ENCODE results near the gene GLI2. TPM values are rescaled to one million over a fixed set of nuclear protein-coding genes. Genes with fewer than 3 reads are reported as not detected.

Gene GLI2
- total RNA-seq, 4 donors from 2014 or later, result 7.1 to 25.3 (median 11.8) TPM

DNA sequence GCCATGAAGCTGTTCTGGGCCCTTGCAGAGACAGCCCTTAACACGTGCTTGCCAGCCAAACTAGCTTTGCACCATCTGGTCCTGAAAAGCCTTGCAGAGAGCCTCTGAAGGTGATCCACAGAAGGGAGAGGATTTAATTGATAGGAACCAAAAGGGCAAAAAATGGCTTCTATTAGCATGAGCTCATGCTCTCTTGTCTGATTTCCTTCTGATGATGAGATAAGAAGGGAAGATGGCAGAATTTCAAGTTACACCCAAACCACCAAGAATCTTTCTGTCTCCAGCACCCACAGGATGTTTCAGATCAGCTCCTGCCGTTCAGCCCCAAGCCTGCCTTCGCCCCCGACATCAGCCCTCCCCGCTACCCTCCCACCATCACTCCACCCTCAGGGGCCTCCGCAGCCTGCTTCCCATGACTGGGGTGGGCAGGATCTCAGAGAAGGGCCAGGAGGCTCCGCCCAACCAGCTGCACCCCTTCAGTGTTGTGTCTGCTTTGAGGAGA, 23.4 kb upstream of the GLI2 start:
- TF ChIP-seq, protein P1, sequence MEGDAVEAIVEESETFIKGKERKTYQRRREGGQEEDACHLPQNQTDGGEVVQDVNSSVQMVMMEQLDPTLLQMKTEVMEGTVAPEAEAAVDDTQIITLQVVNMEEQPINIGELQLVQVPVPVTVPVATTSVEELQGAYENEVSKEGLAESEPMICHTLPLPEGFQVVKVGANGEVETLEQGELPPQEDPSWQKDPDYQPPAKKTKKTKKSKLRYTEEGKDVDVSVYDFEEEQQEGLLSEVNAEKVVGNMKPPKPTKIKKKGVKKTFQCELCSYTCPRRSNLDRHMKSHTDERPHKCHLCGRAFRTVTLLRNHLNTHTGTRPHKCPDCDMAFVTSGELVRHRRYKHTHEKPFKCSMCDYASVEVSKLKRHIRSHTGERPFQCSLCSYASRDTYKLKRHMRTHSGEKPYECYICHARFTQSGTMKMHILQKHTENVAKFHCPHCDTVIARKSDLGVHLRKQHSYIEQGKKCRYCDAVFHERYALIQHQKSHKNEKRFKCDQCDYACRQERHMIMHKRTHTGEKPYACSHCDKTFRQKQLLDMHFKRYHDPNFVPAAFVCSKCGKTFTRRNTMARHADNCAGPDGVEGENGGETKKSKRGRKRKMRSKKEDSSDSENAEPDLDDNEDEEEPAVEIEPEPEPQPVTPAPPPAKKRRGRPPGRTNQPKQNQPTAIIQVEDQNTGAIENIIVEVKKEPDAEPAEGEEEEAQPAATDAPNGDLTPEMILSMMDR (IDR thresholded peaks at IDR 0.05), result no peak
- TF ChIP-seq POLR2A (IDR thresholded peaks at IDR 0.05; ENCODE audit: low read depth) (no peak), EP300 (IDR thresholded peaks at IDR 0.05) (no peak), POLR2AphosphoS5 (IDR thresholded peaks at IDR 0.05) (no peak)
- no peak for DNase-seq (ENCODE audit: extremely low spot score)
- Histone ChIP-seq H3K9me3 (no peaks in the 10 kb centered on the region), H3K4me3 (no peak overlapping the region), H3K4me1 (peaks cover 0 to 3% (median 0%) of the 10 kb centered on the region in 4 donors), H3K27ac (replicated peaks in 1 of 4) (no peak overlapping the region), H3K27me3 (peaks cover 0 to 5% (median 0%) of the 10 kb centered on the region in 4 donors), H3K36me3 (no peaks in the 10 kb centered on the region)
- intact Hi-C loops (cut with DNase I), result no loop called here
- WGBS, result 71% methylated on average over 7 of the region's 7 CpGs

DNA sequence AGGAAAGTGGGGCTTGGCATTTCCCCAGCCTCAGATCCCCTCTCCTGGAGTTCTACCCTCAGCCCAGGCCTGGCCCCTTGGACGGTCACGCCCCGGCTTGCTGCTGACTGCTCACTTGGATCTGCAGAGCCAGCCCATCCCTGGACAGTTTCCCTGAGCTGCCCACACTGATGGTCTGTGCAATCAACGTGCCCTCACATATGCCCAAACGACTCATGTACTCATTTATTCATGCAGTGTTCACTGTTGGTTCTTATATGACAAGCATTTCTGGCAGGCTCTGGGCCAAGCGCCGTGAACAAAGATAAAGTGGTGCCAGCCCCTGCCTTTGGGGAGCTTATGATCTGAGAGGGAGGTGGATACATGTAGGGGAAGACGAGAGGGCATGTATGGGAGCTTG, 20.3 kb upstream of the GLI2 start:
- TF ChIP-seq, protein P1 (IDR thresholded peaks at IDR 0.05), result no peak
- TF ChIP-seq POLR2A (IDR thresholded peaks at IDR 0.05; ENCODE audit: low read depth), result no peak
- no peak for TF ChIP-seq POLR2AphosphoS5 (IDR thresholded peaks at IDR 0.05)
- TF ChIP-seq EP300 (IDR thresholded peaks at IDR 0.05), result no peak

DNA sequence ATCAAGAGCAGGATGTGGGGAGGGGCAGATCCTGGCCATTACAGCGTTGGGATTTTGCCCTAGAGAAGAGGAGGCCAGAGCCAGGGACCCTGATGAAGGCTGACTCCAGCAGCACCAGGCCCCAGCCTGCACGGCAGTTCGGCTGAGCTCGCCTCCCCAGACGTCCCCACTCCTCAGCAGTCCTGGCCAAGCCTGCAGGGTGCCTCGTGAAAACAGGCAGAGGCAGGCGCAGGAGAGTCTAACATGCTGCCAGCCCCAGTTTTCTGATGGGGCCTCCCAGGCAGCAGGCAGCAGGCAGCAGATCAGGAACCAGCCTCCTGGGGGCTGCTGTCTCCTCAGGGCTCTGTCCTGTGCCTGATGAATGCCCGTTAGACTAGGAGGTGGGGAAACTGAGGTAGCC, 19.7 kb upstream of the GLI2 start:
- peaks cover 0 to 5% (median 0%) of the 10 kb centered on the region in 4 donors for H3K27me3 ChIP-seq
- no peak for DNase-seq (ENCODE audit: extremely low spot score)
- TF ChIP-seq EP300 (IDR thresholded peaks at IDR 0.05) (no peak), POLR2A (IDR thresholded peaks at IDR 0.05; ENCODE audit: low read depth) (no peak), POLR2AphosphoS5 (IDR thresholded peaks at IDR 0.05) (no peak)
- TF ChIP-seq, protein P1 (IDR thresholded peaks at IDR 0.05), result no peak
- intact Hi-C loops (cut with DNase I), result no loop called here
- WGBS, result 74% methylated on average over 8 of the region's 8 CpGs
- H3K36me3 ChIP-seq, result no peaks in the 10 kb centered on the region
- no peak overlapping the region for H3K4me3 ChIP-seq
- no peak overlapping the region for H3K27ac ChIP-seq (replicated peaks in 1 of 4)
- H3K9me3 ChIP-seq, result no peaks in the 10 kb centered on the region
- peaks cover 0 to 3% (median 0%) of the 10 kb centered on the region in 4 donors for H3K4me1 ChIP-seq

More for the DNA sequence above, 20.3 kb upstream of the GLI2 start:
- intact Hi-C loops (cut with DNase I), result no loop called here
- no peak overlapping the region for H3K27ac ChIP-seq (replicated peaks in 1 of 4)
- no peak for DNase-seq (ENCODE audit: extremely low spot score)
- H3K9me3 ChIP-seq, result no peaks in the 10 kb centered on the region
- no peaks in the 10 kb centered on the region for H3K36me3 ChIP-seq
- H3K27me3 ChIP-seq, result peaks cover 0 to 5% (median 0%) of the 10 kb centered on the region in 4 donors
- peaks cover 0 to 3% (median 0%) of the 10 kb centered on the region in 4 donors for H3K4me1 ChIP-seq
- 92% methylated on average over 8 of the region's 8 CpGs for WGBS
- H3K4me3 ChIP-seq, result no peak overlapping the region

DNA sequence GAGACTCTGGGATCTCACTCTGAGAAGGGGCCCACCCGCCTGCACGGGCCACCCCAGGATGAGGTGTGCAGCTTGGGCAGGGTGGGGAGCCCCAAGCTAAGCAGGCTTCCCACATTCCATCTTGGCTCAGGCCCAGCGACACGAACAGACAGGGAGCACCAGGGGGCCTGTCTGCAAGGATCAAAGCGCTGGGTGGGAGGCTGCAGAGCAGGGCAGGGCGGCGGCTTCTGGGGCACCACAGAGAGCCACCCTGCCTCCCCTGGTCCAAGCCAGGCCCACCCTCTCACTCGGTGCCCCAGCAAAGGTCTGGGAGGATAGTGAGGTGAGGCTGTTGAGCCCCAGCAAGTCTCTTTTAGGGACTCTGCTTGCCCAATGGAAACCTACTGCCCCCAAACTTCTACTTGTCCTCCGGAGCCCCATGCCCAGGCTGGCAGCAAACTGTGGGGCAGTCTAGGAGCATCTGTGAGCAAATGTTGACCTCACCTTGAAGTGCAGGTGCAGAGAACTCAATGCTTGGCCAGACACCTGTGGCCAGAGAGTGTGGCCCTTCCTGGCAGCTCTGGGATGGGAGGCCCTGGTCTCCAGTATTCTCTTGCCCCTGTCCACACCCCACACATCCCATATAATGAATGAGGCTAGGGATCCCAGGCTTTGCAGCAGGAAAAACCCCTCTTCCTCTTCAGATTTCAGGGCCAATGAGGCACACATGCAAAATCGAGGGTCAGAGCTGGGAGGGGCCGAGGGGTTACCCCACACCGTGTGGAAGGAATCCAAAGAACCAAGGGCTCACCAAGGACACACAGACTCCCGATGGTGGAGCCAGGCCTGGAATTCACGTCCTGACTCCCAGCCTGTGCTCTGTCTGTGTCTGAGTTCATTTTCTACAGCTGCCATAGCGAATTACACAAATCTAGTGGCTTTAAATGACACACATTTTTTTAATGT, 18.8 kb upstream of the GLI2 start:
- peaks cover 0 to 3% (median 0%) of the 10 kb centered on the region in 4 donors for H3K4me1 ChIP-seq
- no peaks in the 10 kb centered on the region for H3K9me3 ChIP-seq
- 86% methylated on average over 5 of the region's 15 CpGs for WGBS
- no peaks in the 10 kb centered on the region for H3K36me3 ChIP-seq
- H3K27me3 ChIP-seq, result peaks cover 0 to 5% (median 0%) of the 10 kb centered on the region in 4 donors
- H3K4me3 ChIP-seq, result no peak overlapping the region
- H3K27ac ChIP-seq (replicated peaks in 1 of 4), result no peak overlapping the region
- DNase-seq (ENCODE audit: extremely low spot score), result no peak
- intact Hi-C loops (cut with DNase I), result no loop called here
- TF ChIP-seq POLR2AphosphoS5 (IDR thresholded peaks at IDR 0.05) (no peak), POLR2A (IDR thresholded peaks at IDR 0.05; ENCODE audit: low read depth) (no peak), EP300 (IDR thresholded peaks at IDR 0.05) (no peak)
- TF ChIP-seq, protein P1 (IDR thresholded peaks at IDR 0.05), result no peak
